GM19468 (cell line): Measurements from ENCODE around the gene DOK5.

Experiments
- ATAC-seq: cut with Tn5 transposase; IDR thresholded peaks from one replicate; pipeline ENCODE4 v1.9.1; 2021; ENCODE audit warnings: mild to moderate bottlenecking, moderate library complexity, moderate number of reproducible peaks; ENCODE audit not compliant: unreplicated experiment; ENCODE audit errors: extremely low read depth

The DOK5 gene

GRCh38 chr20:54600634-54601033 lies 125.2 kb downstream of the DOK5 start:
- ATAC-seq: no peak

- no peak for ATAC-seq
These were observed 126.6 kb downstream of the DOK5 start for GRCh38 chr20:54601831-54602515.

- no peak for ATAC-seq
These were observed 129.9 kb downstream of the DOK5 start for GRCh38 chr20:54605319-54605718.

GRCh38 chr20:54606380-54606779 lies 131.0 kb downstream of the DOK5 start:
- ATAC-seq: no peak

- no peak for ATAC-seq
These were observed 132.8 kb downstream of the DOK5 start for GRCh38 chr20:54608039-54608745.

GRCh38 chr20:54608943-54609342 lies 133.6 kb downstream of the DOK5 start:
- ATAC-seq: no peak

- no peak for ATAC-seq
These were observed 136.5 kb downstream of the DOK5 start for GRCh38 chr20:54611708-54612412.

GRCh38 chr20:54618412-54618811 lies 143.0 kb downstream of the DOK5 start:
- ATAC-seq: no peak

- ATAC-seq: no peak
These were observed 143.8 kb downstream of the DOK5 start for GRCh38 chr20:54619181-54619580.

- ATAC-seq: no peak
These were observed 144.3 kb downstream of the DOK5 start for GRCh38 chr20:54619682-54620081.

- no peak for ATAC-seq
These were observed 145.2 kb downstream of the DOK5 start for GRCh38 chr20:54620611-54621010.

GRCh38 chr20:54622333-54623295 lies 147.2 kb downstream of the DOK5 start:
- no peak for ATAC-seq

GRCh38 chr20:54623991-54624569 lies 148.7 kb downstream of the DOK5 start:
- no peak for ATAC-seq

GRCh38 chr20:54624706-54625390 lies 149.5 kb downstream of the DOK5 start:
- ATAC-seq: no peak

- no peak for ATAC-seq
These were observed 150.1 kb downstream of the DOK5 start for GRCh38 chr20:54625497-54625896.

- ATAC-seq: no peak
These were observed 150.7 kb downstream of the DOK5 start for GRCh38 chr20:54626126-54626525.

- ATAC-seq: no peak
These were observed 154.2 kb downstream of the DOK5 start for GRCh38 chr20:54629632-54630031.

GRCh38 chr20:54630582-54630981 lies 155.2 kb downstream of the DOK5 start:
- ATAC-seq: no peak

- no peak for ATAC-seq
These were observed 155.7 kb downstream of the DOK5 start for GRCh38 chr20:54631059-54631458.
